Fibroblast of gingiva (primary cell): ENCODE data around the gene HNF1B.

Source experiments
- DNase-seq: peaks from one replicate; pipeline ENCODE4 v3.0.0-alpha.2; 2011; ENCODE audit warnings: low read depth

The HNF1B gene

GRCh38 chr17:37761961-37762360 is 17.1 kb upstream of the HNF1B start:
- DNase-seq: no peak

GRCh38 chr17:37761059-37761458 is 16.2 kb upstream of the HNF1B start:
- no peak for DNase-seq

GRCh38 chr17:37759014-37759637 is 14.3 kb upstream of the HNF1B start:
- no peak for DNase-seq

- no peak for DNase-seq
Observed at GRCh38 chr17:37756051-37756450, 11.2 kb upstream of the HNF1B start.

- no peak for DNase-seq
Observed at GRCh38 chr17:37755455-37755854, 10.6 kb upstream of the HNF1B start.

GRCh38 chr17:37754363-37754762 is 9.5 kb upstream of the HNF1B start:
- no peak for DNase-seq

- peak; percentile 21 for DNase-seq
Observed at GRCh38 chr17:37752482-37752881, 7.6 kb upstream of the HNF1B start.

GRCh38 chr17:37750768-37751475 is 6.1 kb upstream of the HNF1B start:
- DNase-seq: no peak

- DNase-seq: no peak
Observed at GRCh38 chr17:37750292-37750691, 5.4 kb upstream of the HNF1B start.

GRCh38 chr17:37747222-37747621 is 2.4 kb upstream of the HNF1B start:
- DNase-seq: no peak

GRCh38 chr17:37746617-37747016 is 1.8 kb upstream of the HNF1B start:
- no peak for DNase-seq

- DNase-seq: no peak
Observed at GRCh38 chr17:37745801-37746426, 1.1 kb upstream of the HNF1B start.

GRCh38 chr17:37744633-37744927 is 279 bp downstream of the HNF1B start:
- DNase-seq: no peak

- DNase-seq: no peak
Observed at GRCh38 chr17:37743875-37744632, 805 bp downstream of the HNF1B start.

GRCh38 chr17:37743612-37743874 is 1.3 kb downstream of the HNF1B start:
- DNase-seq: no peak

GRCh38 chr17:37742762-37743611 is 1.9 kb downstream of the HNF1B start:
- DNase-seq: no peak

- DNase-seq: no peak
Observed at GRCh38 chr17:37742116-37742761, 2.6 kb downstream of the HNF1B start.

GRCh38 chr17:37741341-37742115 is 3.3 kb downstream of the HNF1B start:
- DNase-seq: no peak

GRCh38 chr17:37740915-37741314 is 3.9 kb downstream of the HNF1B start:
- DNase-seq: no peak

GRCh38 chr17:37737971-37738370 is 6.9 kb downstream of the HNF1B start:
- DNase-seq: peak; percentile 14

- DNase-seq: no peak
Observed at GRCh38 chr17:37737081-37737480, 7.8 kb downstream of the HNF1B start.
